Measurements from ENCODE around the gene TOR1AIP1.
"Not testable (repeated sequence)": the region's sequence is repeated elsewhere in the genome, so short reads cannot be mapped to it uniquely, and the experiment has no call there.

The TOR1AIP1 gene

DNA sequence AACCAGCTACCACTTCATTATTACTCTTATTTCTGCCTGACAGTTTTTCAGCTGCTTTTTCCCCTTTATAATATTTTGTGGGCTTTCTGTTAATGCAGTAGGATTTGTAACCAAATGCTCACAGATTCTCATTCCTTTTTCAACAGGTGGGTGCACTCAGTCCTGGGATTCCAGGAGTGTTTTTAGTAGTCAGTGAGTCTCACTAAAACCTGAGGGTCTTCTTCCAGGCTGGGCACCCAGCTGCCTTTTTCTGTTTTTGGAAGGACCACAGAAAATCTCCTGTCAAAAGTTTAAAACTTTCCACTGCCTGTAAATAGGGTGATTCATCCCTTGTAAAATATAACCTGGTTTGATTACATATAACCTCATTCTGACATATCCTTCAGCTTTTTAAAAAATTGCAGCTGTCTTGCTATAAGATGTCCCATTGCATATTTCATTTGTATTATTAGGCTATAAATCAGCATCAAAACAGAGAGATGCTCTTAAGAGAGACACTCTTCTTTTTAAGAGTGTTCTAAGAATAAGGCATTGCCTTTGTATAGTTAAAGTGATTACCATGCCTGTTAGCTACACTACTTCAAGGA is 55.7 kb downstream of the TOR1AIP1 start:
- no peak for DNase-seq (ENCODE audit: low read depth)

DNA sequence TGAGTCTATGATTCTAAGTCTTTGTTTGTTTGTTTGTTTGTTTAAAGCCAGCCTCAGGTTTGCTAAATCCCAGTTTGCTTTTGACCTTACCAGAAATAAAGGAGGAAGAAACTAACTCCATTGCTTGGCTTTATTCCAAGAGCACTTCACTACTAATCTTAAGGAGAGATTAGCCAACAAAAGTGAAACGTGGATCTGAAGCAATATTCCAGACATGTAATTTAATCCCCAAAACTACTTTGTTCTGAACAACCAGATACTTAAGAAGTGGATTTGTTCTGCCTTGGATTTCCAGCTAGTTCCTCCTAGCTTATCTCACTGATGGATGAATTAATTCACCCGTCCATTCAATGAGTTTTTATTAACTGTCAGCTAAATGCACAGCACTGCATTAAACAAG is 56.7 kb downstream of the TOR1AIP1 start:
- DNase-seq (ENCODE audit: low read depth) = no peak

DNA sequence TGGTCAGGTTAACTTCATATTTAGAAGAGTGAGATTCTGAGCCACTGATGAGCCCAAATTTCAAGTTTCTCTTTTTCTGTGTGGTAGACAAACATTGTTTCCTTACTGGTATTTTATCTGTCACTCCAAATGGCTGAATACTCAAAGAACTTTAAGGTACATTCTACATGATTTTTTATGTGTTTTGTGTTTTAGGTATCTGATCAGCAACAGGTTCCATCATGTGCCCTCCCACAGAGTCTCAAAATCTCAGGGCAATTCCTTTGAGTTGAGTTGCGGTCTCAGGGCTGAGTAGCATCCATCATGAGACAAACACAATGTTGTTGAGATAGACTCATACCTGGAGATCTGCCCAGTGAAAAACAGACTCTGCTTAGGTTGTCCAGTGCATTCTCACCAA is 57.9 kb downstream of the TOR1AIP1 start:
- no peak for DNase-seq (ENCODE audit: low read depth)

DNA sequence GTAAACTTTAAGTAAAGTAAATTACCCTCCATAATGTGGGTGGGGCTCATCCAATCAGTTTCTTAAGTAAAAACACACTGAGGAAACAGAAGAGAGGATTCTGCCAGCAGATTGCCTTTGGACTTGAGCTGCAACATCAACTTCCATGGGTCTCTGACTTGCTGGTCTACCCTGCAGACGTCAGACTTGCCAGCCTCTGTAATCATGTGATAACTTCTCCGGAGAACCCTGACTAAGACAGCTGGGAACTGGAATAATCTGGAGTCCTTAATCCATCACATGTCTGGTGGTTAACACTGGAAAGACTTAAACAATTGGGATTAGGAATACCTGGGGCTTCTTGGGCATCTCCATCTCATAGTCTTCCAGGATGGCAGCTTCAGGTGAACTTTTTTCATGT is 59.4 kb downstream of the TOR1AIP1 start:
- DNase-seq (ENCODE audit: low read depth) = no peak

DNA sequence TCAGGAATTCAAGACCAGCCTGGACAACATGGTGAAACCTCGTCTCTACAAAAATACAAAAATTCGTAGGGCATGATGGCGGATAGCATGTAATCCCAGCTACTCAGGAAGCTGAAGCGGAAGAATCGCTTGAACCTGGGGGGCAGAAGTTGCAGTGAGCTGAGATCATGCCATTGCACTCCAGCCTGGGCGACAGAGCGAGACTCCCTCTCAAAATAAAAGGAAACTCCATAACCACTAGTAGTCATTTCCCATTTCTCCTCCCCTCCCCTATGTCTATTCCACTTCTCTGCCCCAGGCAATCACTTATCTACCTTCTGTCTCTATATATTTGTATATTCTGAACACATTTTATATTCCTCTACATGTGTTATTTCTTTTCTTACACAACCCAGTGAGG is 68.6 kb downstream of the TOR1AIP1 start:
- no peak for DNase-seq (ENCODE audit: low read depth)

DNA sequence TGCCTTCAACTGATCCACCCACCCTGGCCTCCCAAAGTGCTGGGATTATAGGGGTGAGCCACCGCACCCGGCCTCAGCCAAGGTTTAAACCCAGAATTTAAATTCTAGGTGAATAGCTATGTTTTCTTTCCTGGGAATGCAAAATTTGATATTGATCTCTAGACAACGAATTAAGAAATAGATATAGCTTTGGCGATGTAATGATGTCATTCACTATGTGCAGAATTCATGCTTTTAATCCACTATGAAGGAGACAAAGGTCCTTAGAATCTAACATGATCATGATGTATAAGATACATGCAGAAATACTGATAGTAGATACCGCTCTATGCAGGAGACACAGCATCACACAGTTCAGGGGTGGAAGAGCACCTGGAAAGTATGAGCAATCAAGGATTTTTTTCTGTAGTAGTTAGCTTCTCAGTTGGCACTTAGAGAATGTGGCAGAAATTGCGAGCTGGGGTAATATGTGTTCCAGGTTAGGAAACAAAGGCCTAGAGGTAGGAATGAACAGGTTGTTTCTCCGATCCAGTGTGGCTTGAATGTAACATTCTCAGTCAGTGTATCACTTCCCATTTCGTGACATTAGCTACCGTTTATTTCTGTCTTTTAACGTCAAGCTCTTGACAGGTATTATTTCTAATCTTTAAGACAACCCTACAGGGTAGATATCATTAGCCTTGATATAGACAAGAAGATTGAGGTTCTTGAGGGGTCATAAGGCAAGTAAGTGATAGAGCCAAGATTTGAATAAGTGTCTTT is 69.5 kb downstream of the TOR1AIP1 start:
- no peak for DNase-seq (ENCODE audit: low read depth)

DNA sequence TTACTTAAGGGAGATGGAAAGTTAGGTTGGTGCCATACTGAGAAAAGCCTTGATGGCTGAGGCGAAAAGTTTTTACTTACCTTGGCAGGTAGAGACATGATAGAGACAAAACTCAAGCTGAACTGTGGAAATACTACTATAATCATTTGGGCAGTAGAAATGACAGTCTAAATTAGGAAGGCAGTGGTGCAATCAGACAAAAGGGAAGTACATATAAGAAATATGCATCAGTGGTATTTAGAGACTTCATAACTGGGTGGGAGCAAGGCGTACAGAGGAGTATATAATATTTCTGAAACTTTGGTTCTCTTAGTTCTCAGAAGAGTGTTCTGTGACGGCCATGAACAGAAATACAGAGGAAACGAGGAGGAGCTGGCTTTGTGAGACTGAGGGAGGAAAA is 70.1 kb downstream of the TOR1AIP1 start:
- no peak for DNase-seq (ENCODE audit: low read depth)

DNA sequence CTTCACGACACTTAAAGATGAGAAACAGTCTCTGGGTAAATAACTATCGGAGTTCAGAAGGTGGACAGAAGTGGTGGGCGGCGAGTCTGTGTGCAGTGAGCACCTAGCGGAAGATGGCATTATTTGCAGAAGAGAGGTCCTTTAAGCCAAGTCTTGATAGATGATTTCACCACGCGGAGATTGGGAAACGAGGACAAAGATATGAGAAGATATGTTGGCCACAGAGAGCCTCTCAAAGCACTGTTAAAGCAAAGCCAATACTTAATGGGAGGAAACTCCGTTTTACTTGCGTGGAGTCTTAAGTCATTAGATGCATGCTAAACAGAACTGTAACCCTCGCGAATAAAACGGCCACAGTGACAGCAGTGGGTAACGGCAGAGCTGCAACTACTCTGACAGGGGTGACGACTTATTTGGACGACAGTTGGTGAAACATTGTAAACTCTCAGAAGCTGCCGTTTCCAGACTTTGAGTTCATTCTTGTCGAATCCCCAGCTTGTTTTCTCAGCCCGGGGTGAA is 71.9 kb downstream of the TOR1AIP1 start:
- DNase-seq (ENCODE audit: low read depth) = peak; percentile 30

DNA sequence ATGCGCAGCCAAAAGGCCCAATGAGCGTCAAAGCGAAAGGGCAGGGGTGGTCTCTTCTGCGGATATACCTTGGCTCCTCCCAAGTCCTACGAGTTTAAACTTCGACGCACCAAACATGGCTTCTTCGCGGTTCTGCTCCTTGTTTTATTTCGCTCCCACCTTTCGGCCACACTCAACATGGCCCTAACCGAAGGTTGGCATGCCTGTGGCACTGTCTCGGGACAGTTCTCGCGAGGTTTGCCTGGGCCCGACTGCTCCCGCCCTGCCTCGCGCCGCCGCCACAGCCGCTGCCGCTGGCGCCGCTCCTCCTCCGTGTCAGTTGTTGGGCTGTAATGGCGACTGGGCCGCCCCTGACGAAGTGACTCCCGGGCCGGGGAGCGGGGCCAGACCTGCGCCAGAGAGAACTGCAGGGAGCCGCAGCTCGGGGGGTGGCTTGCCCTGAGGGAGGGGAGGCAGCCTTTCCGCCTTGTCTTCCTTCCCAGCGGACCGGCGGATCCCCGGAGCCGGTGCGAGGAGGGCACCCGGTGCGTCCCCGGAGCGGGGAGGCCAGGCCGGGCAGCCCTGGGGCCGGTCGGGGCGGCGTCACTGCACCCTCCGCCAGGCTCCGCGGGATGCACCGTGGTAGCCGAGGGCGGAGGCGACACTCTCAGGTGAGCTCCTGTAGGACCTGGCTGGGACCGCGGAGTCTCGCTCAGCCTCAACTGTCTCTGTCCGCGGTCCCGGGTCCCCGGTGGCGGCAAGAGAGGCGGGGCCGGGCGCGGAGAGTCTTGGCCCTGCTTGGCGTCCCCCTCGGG is 72.6 kb downstream of the TOR1AIP1 start, which contains the start of gene CEP350:
CEP350 (plus strand) TSS at position 318 of the 794 bp plus-strand sequence. CDS start 31,372 bp downstream, outside the sequence.
- peak; percentile 97 for DNase-seq (ENCODE audit: low read depth)

DNA sequence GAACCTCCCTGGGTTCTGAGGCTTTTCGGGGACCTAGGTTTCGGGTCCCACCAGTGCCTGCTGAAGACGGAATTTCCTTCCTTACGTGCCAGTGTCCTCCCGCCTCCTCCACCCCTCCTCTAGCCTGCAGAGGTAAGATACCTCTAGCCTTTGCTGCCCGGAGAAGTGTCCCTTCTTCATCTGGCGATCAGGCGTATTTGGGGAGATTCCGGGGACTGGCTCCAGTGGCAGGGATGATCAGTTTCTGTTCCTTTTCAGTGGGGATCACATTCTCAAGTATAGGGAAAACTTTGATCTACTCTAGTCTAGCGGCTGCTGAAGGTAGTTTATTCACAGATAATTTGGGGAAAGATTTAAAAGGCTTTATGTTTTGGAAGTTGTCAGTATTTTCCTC is 73.2 kb downstream of the TOR1AIP1 start:
- no peak for DNase-seq (ENCODE audit: low read depth)

DNA sequence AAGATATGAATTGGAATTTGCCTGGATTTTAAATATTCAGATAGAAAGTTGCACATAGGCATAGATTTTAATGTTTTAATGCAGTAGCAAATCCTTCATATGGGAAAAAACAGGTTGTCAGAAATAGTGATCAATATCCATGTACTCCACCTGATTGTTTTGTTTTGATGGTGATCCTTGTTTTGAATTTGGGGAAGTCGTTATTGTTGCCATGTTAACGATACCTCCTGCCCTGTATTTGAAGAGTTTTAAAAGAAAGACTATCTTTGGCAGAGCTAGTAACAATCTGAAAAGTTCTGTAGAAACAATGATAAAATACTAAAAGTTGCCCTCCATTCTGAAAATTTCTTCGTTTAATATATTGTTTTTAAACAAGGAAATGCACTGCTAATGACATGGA is 73.6 kb downstream of the TOR1AIP1 start:
- no peak for DNase-seq (ENCODE audit: low read depth)

DNA sequence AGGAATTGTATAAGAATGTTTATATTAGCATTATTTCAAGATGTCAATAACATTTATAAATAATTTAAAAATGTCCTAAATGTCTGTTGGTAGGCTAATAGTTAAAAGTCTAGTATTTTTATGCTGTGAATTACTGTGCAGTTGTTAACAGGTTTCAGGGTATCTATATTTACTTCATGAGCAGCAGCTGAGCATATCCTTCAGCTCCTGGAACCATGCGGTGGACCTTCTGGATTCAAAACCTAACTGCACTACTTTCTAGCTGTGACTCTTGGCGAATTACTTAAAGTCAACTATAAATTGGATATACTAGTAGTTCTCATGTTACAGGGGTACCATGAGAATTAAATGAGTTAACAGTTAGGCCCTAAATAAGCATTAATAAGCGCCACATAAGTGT is 76.3 kb downstream of the TOR1AIP1 start:
- no peak for DNase-seq (ENCODE audit: low read depth)

DNA sequence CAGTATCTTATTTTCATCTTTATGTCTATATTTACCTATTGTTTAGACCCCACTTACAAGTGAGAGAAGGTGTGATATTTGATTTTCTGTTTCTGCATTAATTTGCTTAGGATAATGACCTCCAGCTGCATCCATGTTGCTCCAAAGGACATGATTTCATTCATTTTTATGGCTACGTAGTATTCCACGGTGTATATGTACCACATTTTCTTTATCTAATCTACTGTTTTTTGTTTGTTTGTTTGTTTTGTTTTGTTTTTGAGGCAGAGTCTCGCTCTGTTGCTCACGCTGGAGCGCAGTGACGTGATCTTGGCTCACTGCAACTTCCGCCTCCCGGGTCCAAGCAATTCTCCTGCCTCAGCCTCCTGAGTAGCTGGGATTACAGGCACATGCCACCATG is 80.1 kb downstream of the TOR1AIP1 start:
- not testable (repeated sequence) for DNase-seq (ENCODE audit: low read depth)

DNA sequence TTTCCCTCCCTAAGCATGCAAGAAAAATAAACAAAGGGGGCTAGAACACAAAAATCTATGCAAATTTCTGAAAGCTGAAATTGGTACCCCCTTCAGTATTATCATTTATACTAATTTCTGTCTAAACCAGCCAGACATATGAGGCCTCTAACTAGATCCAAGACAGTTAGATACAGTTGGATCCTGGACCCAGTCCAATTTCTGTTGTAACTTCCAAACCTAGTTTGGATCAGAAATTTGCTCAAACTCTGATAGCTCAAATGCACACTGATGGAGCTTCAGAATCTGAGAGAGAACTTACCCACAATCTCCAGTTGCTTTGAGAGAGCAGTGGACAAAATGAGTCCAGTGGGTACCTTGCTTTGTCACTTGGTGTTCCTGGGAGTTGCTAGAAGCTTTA is 84.5 kb downstream of the TOR1AIP1 start:
- DNase-seq (ENCODE audit: low read depth) = no peak

DNA sequence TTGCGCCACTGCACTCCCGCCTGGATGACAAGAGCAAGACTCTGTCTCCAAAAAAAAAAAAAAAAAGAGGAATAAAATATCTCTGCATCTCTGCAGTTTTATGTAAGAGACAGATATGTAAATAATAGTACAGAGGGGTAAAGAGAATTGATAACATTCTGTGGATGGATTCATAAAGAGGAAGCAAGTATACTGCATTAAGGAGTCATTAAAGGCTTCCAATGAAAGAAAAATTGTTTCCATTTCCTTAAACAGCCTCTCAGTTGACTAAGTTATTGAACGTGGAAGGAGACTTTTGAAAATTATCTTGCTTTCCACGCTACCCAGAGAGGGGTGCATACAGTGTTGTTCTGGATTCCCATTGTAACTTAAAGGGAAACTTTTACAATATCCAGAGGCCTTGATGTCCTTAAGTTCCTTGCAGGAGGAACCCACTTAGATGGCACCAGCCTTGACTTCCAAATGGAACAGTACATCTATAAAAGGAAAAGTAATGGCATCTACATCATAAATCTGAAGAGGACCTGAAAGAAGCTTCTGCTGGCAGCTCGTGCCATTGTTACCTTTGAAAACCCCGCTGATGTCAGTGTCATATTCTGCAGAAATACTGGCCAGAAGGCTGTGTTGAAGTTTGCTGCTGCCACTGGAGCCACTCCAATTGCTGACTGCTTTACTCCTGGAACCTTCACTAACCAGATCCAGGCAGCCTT is 86.4 kb downstream of the TOR1AIP1 start:
- DNase-seq (ENCODE audit: low read depth) = no peak

DNA sequence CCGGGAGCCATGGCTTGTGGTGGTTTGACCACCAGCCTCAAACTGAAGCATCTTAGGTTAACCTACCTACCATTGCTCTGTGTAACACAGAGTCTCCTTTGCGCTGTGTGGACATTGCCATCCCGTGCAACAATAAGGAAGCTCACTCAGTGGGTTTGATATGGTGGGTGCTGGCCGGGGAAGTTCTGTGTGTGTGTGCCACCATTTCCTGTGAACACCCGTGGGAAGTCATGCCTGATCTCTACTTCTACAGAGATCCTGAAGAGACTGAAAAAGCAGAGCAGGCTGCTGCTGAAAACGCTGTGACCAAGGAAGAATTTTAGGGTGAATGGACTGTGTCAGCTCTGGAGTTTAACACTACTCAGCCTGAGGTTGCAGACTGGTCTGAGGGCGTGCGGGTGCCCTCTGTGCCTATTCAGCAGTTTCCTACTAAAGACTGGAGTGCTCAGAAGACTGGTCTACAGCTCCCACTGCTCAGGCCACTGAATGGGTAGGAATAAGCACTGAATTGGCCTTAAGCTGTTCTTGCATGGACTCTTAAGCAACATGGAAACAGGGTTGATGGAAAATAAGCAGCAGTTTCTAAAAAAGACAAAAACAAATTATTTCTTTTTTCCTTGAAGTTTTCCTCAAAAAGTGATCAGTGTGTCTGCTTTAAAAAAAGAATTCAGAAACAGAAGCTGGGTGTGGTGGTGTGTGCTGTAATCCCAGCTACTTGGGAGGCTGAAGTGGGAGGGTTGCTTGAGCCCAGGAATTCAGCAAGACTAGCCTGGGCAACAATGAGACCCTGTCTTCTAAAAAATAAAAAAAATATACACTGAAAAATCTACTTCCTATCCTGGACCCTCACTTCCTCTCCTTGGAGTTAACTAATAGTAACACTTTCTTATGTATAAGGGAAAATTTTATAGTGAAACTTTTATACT is 87.2 kb downstream of the TOR1AIP1 start:
- no peak for DNase-seq (ENCODE audit: low read depth)
